HFF-Myc (cell line): ENCODE data around the gene ENOX1.

Experiments used
- DNase-seq: peaks from one replicate; pipeline ENCODE4 v3.0.0-alpha.2; 2011; ENCODE audit warnings: low read depth; ENCODE audit errors: extremely low read depth
- H3K4me3 ChIP-seq: replicated peaks from 2 replicates; pipeline ENCODE4 v1.5.1; 2011; ENCODE audit warnings: low read depth, mild to moderate bottlenecking, control low read depth, low read length
- TF ChIP-seq, protein P1 (sequence below): IDR thresholded peaks from 2 replicates; pipeline ENCODE4 v1.5.1; 2012; ENCODE audit warnings: mild to moderate bottlenecking, low read depth, low read length, control low read depth; ENCODE audit errors: missing control alignments

The ENOX1 gene

GRCh38 chr13:43611281-43612273 lies 175.2 kb downstream of the ENOX1 start:
- TF ChIP-seq, protein P1, sequence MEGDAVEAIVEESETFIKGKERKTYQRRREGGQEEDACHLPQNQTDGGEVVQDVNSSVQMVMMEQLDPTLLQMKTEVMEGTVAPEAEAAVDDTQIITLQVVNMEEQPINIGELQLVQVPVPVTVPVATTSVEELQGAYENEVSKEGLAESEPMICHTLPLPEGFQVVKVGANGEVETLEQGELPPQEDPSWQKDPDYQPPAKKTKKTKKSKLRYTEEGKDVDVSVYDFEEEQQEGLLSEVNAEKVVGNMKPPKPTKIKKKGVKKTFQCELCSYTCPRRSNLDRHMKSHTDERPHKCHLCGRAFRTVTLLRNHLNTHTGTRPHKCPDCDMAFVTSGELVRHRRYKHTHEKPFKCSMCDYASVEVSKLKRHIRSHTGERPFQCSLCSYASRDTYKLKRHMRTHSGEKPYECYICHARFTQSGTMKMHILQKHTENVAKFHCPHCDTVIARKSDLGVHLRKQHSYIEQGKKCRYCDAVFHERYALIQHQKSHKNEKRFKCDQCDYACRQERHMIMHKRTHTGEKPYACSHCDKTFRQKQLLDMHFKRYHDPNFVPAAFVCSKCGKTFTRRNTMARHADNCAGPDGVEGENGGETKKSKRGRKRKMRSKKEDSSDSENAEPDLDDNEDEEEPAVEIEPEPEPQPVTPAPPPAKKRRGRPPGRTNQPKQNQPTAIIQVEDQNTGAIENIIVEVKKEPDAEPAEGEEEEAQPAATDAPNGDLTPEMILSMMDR: no peak

DNA sequence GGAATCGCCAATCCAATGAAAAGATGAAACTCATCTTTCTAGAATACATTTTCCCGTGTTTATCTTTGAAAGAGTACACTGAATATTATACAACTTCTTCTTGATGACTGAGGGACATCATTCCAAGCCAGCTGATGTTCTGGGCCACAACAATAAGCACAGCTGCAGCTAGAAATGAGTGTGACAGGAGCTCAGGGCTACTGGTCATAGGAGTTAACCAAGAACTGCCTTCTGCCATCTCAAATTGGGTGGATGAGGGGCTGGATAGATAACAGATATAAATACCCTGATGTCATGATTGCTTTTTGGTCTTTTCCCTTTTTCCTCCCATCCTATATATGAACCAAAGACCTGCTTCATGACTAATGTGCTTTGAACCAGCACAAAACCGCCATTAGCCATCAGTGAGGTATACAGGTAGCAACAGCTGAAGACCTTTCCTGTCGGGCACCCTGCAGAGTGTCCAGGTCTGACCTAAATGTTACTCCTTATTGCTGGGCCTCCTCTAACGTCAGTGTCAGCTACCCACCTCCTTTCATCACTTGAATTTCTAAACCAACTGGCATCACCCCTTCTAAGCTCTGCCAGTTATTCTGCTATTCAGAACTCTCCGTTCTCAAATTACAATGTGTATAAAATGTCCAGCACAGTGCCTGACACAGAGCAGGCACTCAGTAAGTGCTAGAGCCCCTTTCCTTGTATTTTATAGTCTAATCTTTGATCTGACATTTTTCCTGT lies 178.2 kb downstream of the ENOX1 start:
- no peak for DNase-seq
- TF ChIP-seq, protein P1: no peak
- no peak overlapping the region for H3K4me3 ChIP-seq

More at GRCh38 chr13:43611281-43612273, 175.2 kb downstream of the ENOX1 start:
- no peak for DNase-seq
- H3K4me3 ChIP-seq: no peak overlapping the region

GRCh38 chr13:43597599-43597945 lies 189.2 kb downstream of the ENOX1 start:
- TF ChIP-seq, protein P1: no peak
- no peak for DNase-seq
- H3K4me3 ChIP-seq: no peak overlapping the region

GRCh38 chr13:43596924-43597598 lies 189.7 kb downstream of the ENOX1 start:
- no peak for DNase-seq
- H3K4me3 ChIP-seq: no peak overlapping the region
- TF ChIP-seq, protein P1: no peak

DNA sequence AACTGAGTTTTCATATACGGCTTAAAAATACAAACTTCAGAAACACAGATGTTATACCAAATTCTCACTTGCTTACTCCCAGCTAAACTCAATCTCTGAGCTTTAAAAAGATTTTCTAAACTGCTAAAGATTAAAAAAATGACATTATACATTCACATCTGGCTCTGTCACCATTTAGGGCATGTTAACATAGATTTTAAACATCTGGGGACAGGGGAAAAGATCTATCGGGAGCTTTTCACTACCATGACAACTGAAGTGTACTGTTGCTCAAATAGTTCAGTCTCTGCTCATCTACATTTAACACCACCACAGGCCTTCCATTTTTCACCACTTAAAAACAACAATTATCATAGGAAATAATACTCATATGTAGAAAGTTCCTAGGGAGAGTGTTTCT lies 190.8 kb downstream of the ENOX1 start:
- TF ChIP-seq, protein P1: no peak
- no peak for DNase-seq
- no peak overlapping the region for H3K4me3 ChIP-seq

DNA sequence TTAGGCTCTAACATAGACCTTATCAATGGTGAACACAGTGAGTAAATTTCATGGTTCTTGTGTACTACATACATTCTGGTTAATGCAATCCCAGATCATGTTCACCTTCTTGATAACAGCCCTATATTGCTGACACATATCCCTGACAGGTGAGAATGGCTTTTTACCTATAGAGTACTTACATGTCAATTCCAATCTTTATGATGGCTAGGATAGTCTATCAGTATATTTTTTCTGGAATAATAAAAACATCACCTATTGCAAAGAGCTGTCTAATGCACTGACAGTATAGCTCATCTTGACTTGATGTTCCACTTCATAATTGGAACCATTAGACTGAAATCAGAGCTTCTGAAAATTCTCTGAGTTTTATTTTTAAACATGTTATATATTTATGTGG lies 199.4 kb downstream of the ENOX1 start:
- TF ChIP-seq, protein P1: no peak
- no peak overlapping the region for H3K4me3 ChIP-seq
- no peak for DNase-seq
